K562 (cell line): ENCODE measurements around the gene PHF21A. TPM values are rescaled to one million over a fixed set of nuclear protein-coding genes. Genes with fewer than 3 reads are reported as not detected.
A peak's percentile ranks its signal among the peaks of the same experiment; 100 is the strongest.

Experiments used
- ATF3 ChIP-seq, 2 experiments: fragments of 450-650 bp in 1 of 2; sonication (generic) in 1 of 2; formaldehyde crosslinking in 1 of 2; IDR thresholded peaks in 1 of 2; conservative IDR thresholded peaks in 1 of 2; 2 replicates each; pipeline versions ENCODE4 v1.6.1 to v1.8.1; 2016 to 2023; ENCODE audit warnings: mild to moderate bottlenecking in 2 of 2, moderate library complexity in 2 of 2, inconsistent platforms in 1 of 2, missing genetic modification reagents in 1 of 2
- CBFA2T3 ChIP-seq: fragments of 450-650 bp; IDR thresholded peaks from 2 replicates; pipeline ENCODE4 v1.6.1; 2017
- DPF2 ChIP-seq: fragments of 450-650 bp; IDR thresholded peaks from 2 replicates; pipeline ENCODE4 v1.6.1; 2016
- EGR1 ChIP-seq: fragments of 450-650 bp; conservative IDR thresholded peaks from 2 replicates; pipeline ENCODE4 v1.6.1; 2017; ENCODE audit warnings: mild to moderate bottlenecking
- EZH2 ChIP-seq: IDR thresholded peaks from 2 replicates; pipeline ENCODE4 v1.6.1; 2012; ENCODE audit warnings: low read depth, mild to moderate bottlenecking, inconsistent platforms, low read length, borderline replicate concordance
- FOXP1 ChIP-seq: sonication (generic); formaldehyde crosslinking; IDR thresholded peaks from 2 replicates; pipeline ENCODE4 v1.8.0; 2022; ENCODE audit warnings: mild to moderate bottlenecking, missing genetic modification reagents
- GATA2 ChIP-seq: sonication (generic); formaldehyde crosslinking; IDR thresholded peaks from 2 replicates; pipeline ENCODE4 v1.4.0; 2020; ENCODE audit warnings: mild to moderate bottlenecking, missing genetic modification reagents
- GATAD2B ChIP-seq: fragments of 450-650 bp; IDR thresholded peaks from 2 replicates; pipeline ENCODE4 v1.6.1; 2017; ENCODE audit warnings: mild to moderate bottlenecking, borderline replicate concordance
- HMBOX1 ChIP-seq: sonication (generic); IDR thresholded peaks from 2 replicates; pipeline ENCODE4 v1.6.1; 2016
- HMG20A ChIP-seq: fragments of 450-650 bp; formaldehyde crosslinking; conservative IDR thresholded peaks from 2 replicates; pipeline ENCODE4 v1.4.0; 2020; ENCODE audit warnings: mild to moderate bottlenecking, mixed read lengths
- MECOM ChIP-seq: fragments of 250-450 bp; sonication (Bioruptor Pico); IDR thresholded peaks from 2 replicates; pipeline ENCODE4 v1.8.0; 2022; ENCODE audit warnings: inconsistent platforms
- MTA1 ChIP-seq: fragments of 450-650 bp; IDR thresholded peaks from 2 replicates; pipeline ENCODE4 v1.6.1; 2017; ENCODE audit warnings: borderline replicate concordance
- NFYB ChIP-seq: IDR thresholded peaks from 2 replicates; pipeline ENCODE4 v1.6.1; 2011; ENCODE audit warnings: mild to moderate bottlenecking, moderate library complexity; ENCODE audit not compliant: insufficient read length; ENCODE audit errors: extremely low read depth
- PATZ1 ChIP-seq: fragments of 250-450 bp; sonication (Bioruptor Pico); IDR thresholded peaks from 2 replicates; pipeline ENCODE4 v1.5.0; 2020; ENCODE audit warnings: mild to moderate bottlenecking, borderline replicate concordance
- PBX2 ChIP-seq, 2 experiments: IDR thresholded peaks in 1 of 2; conservative IDR thresholded peaks in 1 of 2; 2 replicates each; pipeline ENCODE4 v1.6.1; 2016; ENCODE audit warnings: low read depth in 2 of 2, mild to moderate bottlenecking in 1 of 2, missing compliant biosample characterization in 1 of 2, missing genetic modification characterization in 1 of 2, moderate library complexity in 1 of 2
- PHB2 ChIP-seq: fragments of 450-650 bp; IDR thresholded peaks from 2 replicates; pipeline ENCODE4 v1.6.1; 2017; ENCODE audit warnings: low read depth
- SMAD2 ChIP-seq: fragments of 150-350 bp; IDR thresholded peaks from 2 replicates; pipeline ENCODE4 v1.6.1; 2014; ENCODE audit warnings: low read depth, mild to moderate bottlenecking, low read length
- TAF1 ChIP-seq: IDR thresholded peaks from 2 replicates; pipeline ENCODE4 v1.6.1; 2011; ENCODE audit warnings: mild to moderate bottlenecking, low read length, moderate library complexity; ENCODE audit not compliant: insufficient read depth, control insufficient read depth, severe bottlenecking; ENCODE audit errors: extremely low read depth
- TAL1 ChIP-seq: fragments of 450-650 bp; IDR thresholded peaks from 2 replicates; pipeline ENCODE4 v1.6.1; 2016; ENCODE audit warnings: mild to moderate bottlenecking
- TBP ChIP-seq: optimal IDR thresholded peaks from 2 replicates; pipeline ENCODE3; 2011; ENCODE audit warnings: low read depth, low read length, improper control_type of control experiment
- TEAD1 ChIP-seq, 2 experiments: fragments of 450-650 bp in 1 of 2; sonication (generic) in 1 of 2; formaldehyde crosslinking; IDR thresholded peaks; 2 replicates each; pipeline versions ENCODE4 v1.4.0 to v1.8.0; 2020 to 2022; ENCODE audit warnings: mild to moderate bottlenecking in 2 of 2, missing genetic modification reagents in 1 of 2
- ZFPM2 ChIP-seq: fragments of 250-450 bp; sonication (Bioruptor Pico); IDR thresholded peaks from 2 replicates; pipeline ENCODE4 v1.5.1; 2022; ENCODE audit warnings: mild to moderate bottlenecking
- ZNF133 ChIP-seq: fragments of 250-450 bp; sonication (Bioruptor Pico); IDR thresholded peaks from 2 replicates; pipeline ENCODE4 v1.4.0; 2020; ENCODE audit warnings: mild to moderate bottlenecking
- ZNF79 ChIP-seq: fragments of 250-450 bp; sonication (Bioruptor Pico); IDR thresholded peaks from 2 replicates; pipeline ENCODE4 v1.4.0; 2020; ENCODE audit warnings: low read depth, mild to moderate bottlenecking, moderate library complexity
- polyA plus RNA-seq, 8 experiments: library from polyadenylated mRNA; depleted of rRNA in 4 of 8; stranded (reverse) in 5 of 8; unstranded in 3 of 8; fragments of >200 nt; fragmentation: Nextera tagmentation in 2 of 8; fragmentation: Illumina TruSeq in 1 of 8; extraction: Ambion mirVana in 2 of 8; extraction: Trizol in 1 of 8; gene quantifications; 2 replicates each; pipeline versions ENCODE4 v1.2.1 to v1.2.3, GENCODE V29; 2011 to 2014; ENCODE audit warnings: inconsistent platforms in 1 of 8, missing spikeins in 1 of 8
- total RNA-seq, 7 experiments: library from RNA; depleted of rRNA in 6 of 7; stranded (reverse); fragments of >200 nt in 6 of 7; fragmentation: Illumina TruSeq in 2 of 7; extraction: Trizol in 2 of 7; gene quantifications; 2 replicates each; pipeline versions ENCODE4 v1.2.1 to v1.2.3, GENCODE V29; 2011 to 2021; ENCODE audit warnings: low replicate concordance in 1 of 7

PHF21A gene
- total and polyA plus RNA-seq, 9 of the 15 experiments (the other 6 are each of a cell fraction or from before 2014, with no cell fraction given) = 1.5 to 32.4 (median 10.7) TPM

- TF ChIP-seq TEAD1 (CRISPR knock-in tag; IDR thresholded peaks at IDR 0.05) = no peak; a peak in 1 of 4 replicates
- TF ChIP-seq MECOM (CRISPR knock-in tag) = no peak
- 0 out of 2 replicates have a peak, but pooled peaks have one; percentile 32 for TF ChIP-seq MTA1
- TF ChIP-seq ZFPM2 (CRISPR knock-in tag) = no peak
- TF ChIP-seq CBFA2T3 = peak; percentile 74
- TF ChIP-seq GATA2 (CRISPR knock-in tag) = no peak; the same call in 1 of the 2 replicates
- peak; percentile 68 for TF ChIP-seq DPF2
- no peak for TF ChIP-seq PHB2
- TF ChIP-seq PATZ1 (CRISPR knock-in tag) = no peak
- TF ChIP-seq FOXP1 (CRISPR knock-in tag) = no peak
- no peak for TF ChIP-seq HMG20A (CRISPR knock-in tag)
- TF ChIP-seq TAF1 = no peak
- peak; percentile 72 for TF ChIP-seq HMBOX1
- TF ChIP-seq ZNF133 (CRISPR knock-in tag) = no peak
- no peak for TF ChIP-seq PBX2 (CRISPR knock-in tag; IDR thresholded peaks at IDR 0.05; ENCODE audit: low read depth)
- TF ChIP-seq PBX2 (tag; conservative IDR thresholded peaks at IDR 0.05; ENCODE audit: low read depth) = no peak
- no peak for TF ChIP-seq EGR1
- peak; percentile 33; the same call in 1 of the 2 replicates for TF ChIP-seq TAL1
- no peak for TF ChIP-seq NFYB
- TF ChIP-seq TBP = no peak
- TF ChIP-seq GATAD2B = no peak
- peak; percentile 42; the same call in 1 of the 2 replicates for TF ChIP-seq ATF3 (IDR thresholded peaks at IDR 0.05)
- no peak for TF ChIP-seq ATF3 (CRISPR knock-in tag; conservative IDR thresholded peaks at IDR 0.05)
- no peak for TF ChIP-seq SMAD2
- TF ChIP-seq ZNF79 (CRISPR knock-in tag) = no peak
- TF ChIP-seq EZH2 = no peak
These were observed 123.7 kb downstream of the PHF21A start (continued) for GRCh38 chr11:45997599-45997998.
